ENCODE measurements around the gene KRTAP26-1. TPM values are rescaled to one million over a fixed set of nuclear protein-coding genes. Genes with fewer than 3 reads are reported as not detected.

KRTAP26-1 gene
- total and polyA plus RNA-seq, 5 donors: not detected

DNA sequence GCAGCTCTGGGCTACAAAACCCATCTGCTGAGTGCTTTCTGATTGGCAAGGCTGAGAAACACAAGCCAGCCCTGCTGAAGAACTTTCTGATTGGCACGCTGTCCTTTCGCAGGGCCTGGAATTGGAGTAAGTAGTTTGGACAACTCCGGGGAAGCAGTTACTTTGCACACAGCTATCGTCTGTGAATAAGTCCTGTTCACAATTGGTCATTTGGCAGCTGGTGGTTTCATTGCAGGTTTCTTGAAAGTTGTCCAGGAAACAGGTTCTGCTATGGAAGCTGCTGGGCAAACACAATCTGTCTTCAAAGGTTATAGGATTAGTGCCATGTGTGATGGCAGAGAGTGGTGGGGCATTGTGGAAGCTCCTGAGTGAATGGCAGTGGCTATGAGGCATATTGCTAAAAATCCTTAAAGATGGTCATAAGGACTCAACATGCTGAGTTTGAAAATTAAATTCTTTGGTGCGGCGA, 17.2 kb upstream of the KRTAP26-1 start, which contains the start of gene KRTAP27-1:
TSS of gene KRTAP27-1 (minus strand) at position 419 of the 469 bp plus-strand sequence. CDS start at position 393, 26 bp downstream.
- intact Hi-C loops (cut with DNase I): loop anchor here in 2 of 4 donors (10.0 kb wide), 2 partner anchors 97 to 747 kb away; partner anchors contain the start of gene KRTAP13-4 (in 1 of the 2)
- Histone ChIP-seq H3K4me1 (ENCODE audit: control insufficient read depth, insufficient read depth, low read length) (peaks cover 2% of the 10 kb centered on the region), H3K9me3 (ENCODE audit: control insufficient read depth, low read length) (no peaks in the 10 kb centered on the region), H3K4me3 (ENCODE audit: low read length) (no peak within 1 kb of the TSS), H3K27ac (ENCODE audit: low read length) (no peak within 1 kb of the TSS), H3K27me3 (ENCODE audit: control insufficient read depth, insufficient read depth) (no peaks in the 10 kb centered on the region)
- no peak for DNase-seq
- 79% methylated on average over 6 of the region's 6 CpGs for WGBS
- no peak for ATAC-seq

DNA sequence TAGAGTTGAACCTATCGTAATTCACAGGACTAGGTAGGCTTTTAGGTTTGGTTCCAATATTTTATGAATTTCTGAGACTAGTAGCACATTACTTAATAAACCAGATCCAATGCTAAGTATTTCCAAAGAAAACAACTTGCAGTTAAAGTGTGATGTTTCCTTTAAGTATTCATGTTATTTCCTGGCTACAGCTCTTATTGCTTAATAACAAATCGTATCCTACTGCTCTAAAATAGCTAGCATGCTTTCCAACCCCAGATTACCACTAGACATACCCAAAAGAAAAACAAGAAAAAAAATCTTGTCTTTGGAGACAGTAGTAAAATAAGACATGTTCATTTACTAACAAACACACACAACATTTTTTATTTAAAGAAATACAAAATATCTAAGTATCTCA, 16.5 kb upstream of the KRTAP26-1 start:
- Histone ChIP-seq H3K27ac (ENCODE audit: low read length) (no peak overlapping the region), H3K4me1 (ENCODE audit: control insufficient read depth, insufficient read depth, low read length) (peaks cover 2% of the 10 kb centered on the region), H3K4me3 (ENCODE audit: low read length) (no peak overlapping the region), H3K27me3 (ENCODE audit: control insufficient read depth, insufficient read depth) (no peaks in the 10 kb centered on the region), H3K9me3 (ENCODE audit: control insufficient read depth, low read length) (no peaks in the 10 kb centered on the region)
- ATAC-seq: no peak
- WGBS: 49% methylated on average over 2 of the region's 2 CpGs
- intact Hi-C loops (cut with DNase I): loop anchor here in 2 of 4 donors (10.0 kb wide), 2 partner anchors 98 to 748 kb away; partner anchors contain the start of gene KRTAP13-4 (in 1 of the 2)
- DNase-seq: no peak

DNA sequence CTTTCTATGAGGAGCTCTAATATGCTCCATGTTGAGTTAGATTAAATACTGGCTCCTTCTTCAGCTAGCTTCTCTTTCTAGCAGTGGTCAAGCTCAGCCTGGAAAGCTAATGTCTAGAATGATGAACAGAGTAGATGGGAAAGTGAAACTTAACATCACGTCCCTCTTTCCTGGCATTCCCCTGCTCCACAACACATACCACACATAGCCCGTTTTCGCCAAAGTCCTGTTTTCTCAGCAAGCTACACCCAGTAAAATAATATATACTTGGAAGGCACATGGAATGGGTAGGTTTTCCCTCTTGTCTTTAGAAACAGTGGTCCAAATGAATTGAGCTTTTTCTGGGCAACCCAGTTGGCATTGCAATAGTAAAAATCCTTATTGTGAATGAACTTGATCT, 13.6 kb upstream of the KRTAP26-1 start:
- Histone ChIP-seq H3K9me3 (ENCODE audit: control insufficient read depth, low read length) (no peaks in the 10 kb centered on the region), H3K4me1 (ENCODE audit: control insufficient read depth, insufficient read depth, low read length) (peaks cover 2% of the 10 kb centered on the region), H3K27ac (ENCODE audit: low read length) (no peak overlapping the region), H3K27me3 (ENCODE audit: control insufficient read depth, insufficient read depth) (no peaks in the 10 kb centered on the region), H3K4me3 (ENCODE audit: low read length) (no peak overlapping the region)
- 63% methylated on average over 3 of the region's 3 CpGs for WGBS
- ATAC-seq (no peak), DNase-seq (no peak)
- intact Hi-C loops (cut with DNase I): loop anchor here in 2 of 4 donors (10.0 kb wide), 2 partner anchors 101 to 751 kb away; partner anchors contain the start of gene KRTAP13-4 (in 1 of the 2)

DNA sequence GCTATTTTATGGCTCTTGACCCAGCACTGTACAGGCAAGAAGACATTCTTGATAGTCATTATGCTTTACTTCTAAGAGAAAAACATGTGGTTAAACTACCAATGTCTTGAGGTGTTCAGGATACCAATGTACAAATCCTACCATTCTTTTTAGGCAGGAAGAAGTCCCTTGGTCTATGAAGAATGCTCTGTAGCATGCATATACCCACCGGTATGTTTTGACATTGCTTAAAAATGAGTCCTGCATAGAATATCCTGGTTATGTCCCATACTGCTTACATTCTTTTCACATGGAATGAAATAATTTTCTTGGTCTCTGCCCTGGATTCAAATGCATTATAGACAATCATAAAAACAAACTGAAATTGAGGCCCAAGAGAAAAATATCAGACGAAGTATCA, 12.6 kb upstream of the KRTAP26-1 start:
- no peak overlapping the region for H3K27ac ChIP-seq (ENCODE audit: low read length)
- peaks cover 2% of the 10 kb centered on the region for H3K4me1 ChIP-seq (ENCODE audit: control insufficient read depth, insufficient read depth, low read length)
- no peak for ATAC-seq
- no peaks in the 10 kb centered on the region for H3K27me3 ChIP-seq (ENCODE audit: control insufficient read depth, insufficient read depth)
- intact Hi-C loops (cut with DNase I): loop anchor here in 2 of 4 donors (10.0 kb wide), 2 partner anchors 102 to 752 kb away; partner anchors contain the start of gene KRTAP13-4 (in 1 of the 2)
- no peak overlapping the region for H3K4me3 ChIP-seq (ENCODE audit: low read length)
- DNase-seq: no peak
- no peaks in the 10 kb centered on the region for H3K9me3 ChIP-seq (ENCODE audit: control insufficient read depth, low read length)
- WGBS: 88% methylated on average over 2 of the region's 2 CpGs

DNA sequence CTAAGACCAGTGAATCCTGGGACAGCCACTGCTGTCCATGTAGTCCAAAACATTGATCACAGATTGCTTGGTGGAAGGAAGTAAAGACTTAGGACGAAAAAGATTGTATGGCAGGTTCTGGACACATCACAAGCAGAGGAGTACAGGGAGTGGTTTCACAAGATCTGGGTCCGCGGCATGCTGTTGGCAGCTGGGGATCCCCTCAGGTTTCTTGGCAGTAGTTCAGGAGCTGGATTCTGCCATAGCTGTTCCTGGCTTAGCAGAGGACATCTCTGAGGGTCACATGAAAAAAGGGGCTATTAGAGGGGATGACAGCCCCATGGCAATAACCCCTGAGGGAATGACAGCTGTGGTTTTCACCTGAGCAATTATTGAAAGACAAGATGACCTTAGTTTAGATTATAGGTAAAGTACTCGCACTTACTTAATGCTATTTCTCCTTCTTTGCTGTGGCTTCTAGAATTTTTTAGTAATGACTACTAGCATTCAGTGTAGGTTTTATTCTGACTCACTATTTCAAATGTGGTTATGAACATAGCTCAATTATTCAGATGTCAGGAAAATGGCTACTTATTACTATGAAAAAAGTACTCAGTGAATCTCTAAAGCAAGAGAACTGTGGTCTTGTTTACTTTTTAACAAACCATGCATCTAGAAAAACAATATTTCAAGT, 9.2 kb upstream of the KRTAP26-1 start:
- Histone ChIP-seq H3K27me3 (ENCODE audit: control insufficient read depth, insufficient read depth) (no peaks in the 10 kb centered on the region), H3K4me3 (ENCODE audit: low read length) (no peak overlapping the region), H3K27ac (ENCODE audit: low read length) (no peak overlapping the region), H3K9me3 (ENCODE audit: control insufficient read depth, low read length) (no peaks in the 10 kb centered on the region), H3K4me1 (ENCODE audit: control insufficient read depth, insufficient read depth, low read length) (peaks cover 2% of the 10 kb centered on the region)
- ATAC-seq (no peak), DNase-seq (no peak)
- intact Hi-C loops (cut with DNase I): no loop called here
- 75% methylated on average over 4 of the region's 4 CpGs for WGBS

DNA sequence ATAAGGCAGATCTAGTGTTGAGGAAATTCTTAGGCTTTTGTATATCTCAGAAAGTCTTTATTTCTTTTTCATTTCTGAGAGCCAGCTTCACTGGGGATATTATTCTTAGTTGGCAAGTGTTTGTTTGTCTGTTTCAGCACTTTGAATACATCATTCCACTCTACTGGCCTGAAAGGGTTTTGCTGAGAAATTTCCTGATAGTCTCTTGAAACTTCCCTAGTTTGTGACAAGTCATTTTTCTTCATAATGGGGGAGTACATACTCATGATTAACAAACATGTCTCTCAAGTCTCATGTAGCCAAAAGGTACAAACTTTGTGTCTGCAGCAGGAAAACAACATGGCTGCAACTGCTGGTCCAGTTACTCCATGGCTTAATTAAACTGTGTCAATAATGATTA, 6.3 kb upstream of the KRTAP26-1 start:
- DNase-seq (no peak), ATAC-seq (no peak)
- Histone ChIP-seq H3K4me1 (ENCODE audit: control insufficient read depth, insufficient read depth, low read length) (no peaks in the 10 kb centered on the region), H3K27me3 (ENCODE audit: control insufficient read depth, insufficient read depth) (no peaks in the 10 kb centered on the region), H3K27ac (ENCODE audit: low read length) (no peak overlapping the region), H3K9me3 (ENCODE audit: control insufficient read depth, low read length) (no peaks in the 10 kb centered on the region), H3K4me3 (ENCODE audit: low read length) (no peak overlapping the region)
- intact Hi-C loops (cut with DNase I): no loop called here

DNA sequence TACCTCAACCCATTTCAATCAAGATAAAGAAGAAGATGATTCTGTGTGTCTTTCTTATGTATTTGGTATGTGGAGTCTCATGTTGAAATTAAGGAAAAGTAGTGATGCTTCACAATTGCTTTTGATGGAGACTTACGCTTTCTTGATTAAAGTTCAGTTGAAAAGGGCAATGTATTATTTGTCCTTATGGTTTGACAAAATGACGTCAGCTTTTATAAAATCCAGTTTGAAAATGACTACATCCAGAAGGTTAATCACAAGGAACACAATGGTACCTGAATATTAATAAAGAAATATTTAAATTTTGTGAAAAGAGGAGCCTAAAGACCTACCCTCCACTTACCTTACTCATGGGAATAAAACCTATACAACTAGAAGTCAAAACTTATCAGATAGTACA, 4.4 kb downstream of the KRTAP26-1 start:
- Histone ChIP-seq H3K4me3 (ENCODE audit: low read length) (no peak overlapping the region), H3K9me3 (ENCODE audit: control insufficient read depth, low read length) (no peaks in the 10 kb centered on the region), H3K27me3 (ENCODE audit: control insufficient read depth, insufficient read depth) (no peaks in the 10 kb centered on the region), H3K4me1 (ENCODE audit: control insufficient read depth, insufficient read depth, low read length) (no peaks in the 10 kb centered on the region), H3K27ac (ENCODE audit: low read length) (no peak overlapping the region)
- no peak for DNase-seq
- WGBS: 91% methylated on average over 2 of the region's 2 CpGs
- intact Hi-C loops (cut with DNase I): no loop called here
- ATAC-seq: no peak

DNA sequence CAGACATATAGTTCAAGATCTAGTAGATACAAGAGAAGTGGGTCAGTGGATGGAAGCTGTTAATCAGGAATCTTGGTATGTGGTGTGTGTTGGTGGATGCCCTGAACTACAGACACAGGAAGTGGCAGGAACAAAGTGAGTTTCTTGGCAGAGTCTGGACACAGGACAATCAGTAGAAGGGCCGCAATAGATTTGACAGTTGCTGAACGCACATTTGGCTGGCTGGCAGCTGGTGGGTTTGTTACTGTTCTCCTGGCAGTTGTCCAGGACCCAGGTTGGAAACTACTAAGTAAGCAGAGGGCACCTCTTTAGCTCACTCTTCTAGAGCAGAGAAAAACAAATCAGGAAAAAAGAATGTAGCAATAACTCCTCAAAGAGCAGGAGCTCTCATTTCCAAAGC, 13.2 kb downstream of the KRTAP26-1 start:
- intact Hi-C loops (cut with DNase I): no loop called here
- 35% methylated on average over 2 of the region's 2 CpGs for WGBS

DNA sequence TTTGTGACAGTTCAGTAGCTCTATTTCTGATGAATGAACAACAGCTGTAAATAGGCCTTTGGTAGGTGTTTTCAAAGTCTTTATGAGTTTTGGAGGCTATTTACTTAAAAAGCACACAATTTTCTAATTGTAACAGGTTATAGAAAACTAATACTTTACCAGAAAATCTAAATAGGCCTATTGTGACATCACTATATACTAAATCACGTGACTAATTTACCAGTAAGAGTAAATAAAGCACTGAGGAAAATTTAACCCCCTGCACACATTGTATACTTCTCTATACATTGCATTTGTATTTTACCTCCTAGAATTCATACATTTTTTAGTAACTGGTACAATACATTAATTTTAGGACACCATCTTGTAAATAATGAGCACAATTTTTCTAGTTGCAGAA, 15.0 kb downstream of the KRTAP26-1 start:
- H3K27ac ChIP-seq (ENCODE audit: low read length): no peak overlapping the region
- intact Hi-C loops (cut with DNase I): no loop called here
- DNase-seq (no peak), ATAC-seq (no peak)
- H3K4me3 ChIP-seq (ENCODE audit: low read length): no peak overlapping the region
- H3K4me1 ChIP-seq (ENCODE audit: control insufficient read depth, insufficient read depth, low read length): no peaks in the 10 kb centered on the region
- H3K27me3 ChIP-seq (ENCODE audit: control insufficient read depth, insufficient read depth): no peaks in the 10 kb centered on the region
- WGBS: 49% methylated on average over 1 of the region's 1 CpG
- no peaks in the 10 kb centered on the region for H3K9me3 ChIP-seq (ENCODE audit: control insufficient read depth, low read length)

More for the DNA sequence above, 13.2 kb downstream of the KRTAP26-1 start:
- H3K4me1 ChIP-seq (ENCODE audit: control insufficient read depth, insufficient read depth, low read length): no peaks in the 10 kb centered on the region
- H3K4me3 ChIP-seq (ENCODE audit: low read length): no peak overlapping the region
- no peak overlapping the region for H3K27ac ChIP-seq (ENCODE audit: low read length)
- ATAC-seq (peak in 1 of 2 donors; percentile 45), DNase-seq (peak in 1 of 3 donors; percentile 11)
- no peaks in the 10 kb centered on the region for H3K9me3 ChIP-seq (ENCODE audit: control insufficient read depth, low read length)
- H3K27me3 ChIP-seq (ENCODE audit: control insufficient read depth, insufficient read depth): no peaks in the 10 kb centered on the region

DNA sequence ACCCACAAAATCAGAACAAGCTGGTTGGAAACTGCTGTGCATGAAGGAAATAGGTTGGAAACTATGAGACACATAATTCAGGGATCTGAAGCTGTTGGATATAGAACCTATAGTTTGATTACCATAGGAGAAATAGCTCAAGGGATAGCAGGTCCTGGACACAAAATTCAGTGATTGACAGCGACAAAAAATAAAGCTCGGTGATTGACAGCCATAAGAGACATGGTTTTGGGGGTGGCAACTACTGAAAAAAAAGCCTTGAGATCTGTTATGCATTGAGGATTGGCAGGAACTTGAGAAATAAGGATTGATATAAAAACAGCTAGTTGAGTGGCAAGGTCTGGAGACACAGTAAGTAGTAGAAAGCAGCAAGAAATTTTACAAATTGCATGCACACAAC, 30.9 kb downstream of the KRTAP26-1 start, which contains the start of gene KRTAP25-1:
TSS of gene KRTAP25-1 (minus strand) at position 300 of the 400 bp plus-strand sequence. CDS start at position 276, 24 bp downstream.
- H3K27ac ChIP-seq (ENCODE audit: low read length): no peak within 1 kb of the TSS
- H3K9me3 ChIP-seq (ENCODE audit: control insufficient read depth, low read length): no peaks in the 10 kb centered on the region
- no peak within 1 kb of the TSS for H3K4me3 ChIP-seq (ENCODE audit: low read length)
- WGBS: 87% methylated on average over 2 of the region's 2 CpGs
- ATAC-seq: no peak
- H3K4me1 ChIP-seq (ENCODE audit: control insufficient read depth, insufficient read depth, low read length): no peaks in the 10 kb centered on the region
- H3K27me3 ChIP-seq (ENCODE audit: control insufficient read depth, insufficient read depth): no peaks in the 10 kb centered on the region
- intact Hi-C loops (cut with DNase I): no loop called here
- no peak for DNase-seq

DNA sequence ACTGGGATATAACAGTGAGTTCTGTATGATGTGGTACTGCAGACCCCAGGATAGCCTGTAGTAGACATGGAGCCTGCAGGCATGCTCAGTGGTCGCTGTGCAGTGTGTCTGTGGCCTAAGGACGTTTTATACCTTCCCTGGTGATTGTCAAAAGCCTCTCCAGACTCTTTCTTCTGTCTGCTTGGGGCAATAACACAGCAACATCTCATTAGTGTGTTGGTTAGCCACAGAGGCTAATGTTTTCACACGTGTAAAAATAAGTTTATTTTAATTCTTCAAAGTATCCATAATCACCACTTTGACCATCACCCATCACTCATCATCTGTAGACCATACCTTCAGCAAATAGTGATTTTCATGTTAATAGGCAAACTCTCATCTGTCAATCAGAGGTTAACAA, 37.3 kb downstream of the KRTAP26-1 start, which contains the start of gene KRTAP24-1:
TSS of gene KRTAP24-1 (minus strand) at position 101 of the 400 bp plus-strand sequence. CDS start at position 83, 18 bp downstream.
- Histone ChIP-seq H3K4me1 (ENCODE audit: control insufficient read depth, insufficient read depth, low read length) (no peaks in the 10 kb centered on the region), H3K27ac (ENCODE audit: low read length) (no peak within 1 kb of the TSS), H3K9me3 (ENCODE audit: control insufficient read depth, low read length) (no peaks in the 10 kb centered on the region), H3K4me3 (ENCODE audit: low read length) (no peak within 1 kb of the TSS), H3K27me3 (ENCODE audit: control insufficient read depth, insufficient read depth) (no peaks in the 10 kb centered on the region)
- ATAC-seq (no peak), DNase-seq (no peak)
- 51% methylated on average over 3 of the region's 3 CpGs for WGBS
- intact Hi-C loops (cut with DNase I): no loop called here

All from right cardiac atrium (tissue), 5 donors.